Vagina (tissue), 2 donors: Measurements from ENCODE around the gene TTC7B.

Source experiments
- POLR2A ChIP-seq, 2 donors: fragments of 450-650 bp; IDR thresholded peaks; one replicate each; pipeline ENCODE4 v1.6.1; 2017; ENCODE audit warnings: antibody characterized with exemption in 2 of 2, mild to moderate bottlenecking in 2 of 2, moderate library complexity in 2 of 2
- POLR2AphosphoS5 ChIP-seq, 2 donors: sonication (generic); formaldehyde crosslinking; IDR thresholded peaks; one replicate each; pipeline ENCODE4 v1.9.0; 2017; ENCODE audit warnings: antibody characterized with exemption in 2 of 2, mild to moderate bottlenecking in 2 of 2, low read depth in 1 of 2; ENCODE audit not compliant: insufficient read depth in 1 of 2
- TF ChIP-seq, protein P1 (sequence below), 3 experiments: fragments of 450-650 bp in 2 of 3; fragments of 200-600 bp in 1 of 3; sonication (generic) in 1 of 3; IDR thresholded peaks; one replicate each; pipeline ENCODE4 v1.5.1; 2017 to 2019; ENCODE audit warnings: antibody characterized with exemption in 3 of 3, mild to moderate bottlenecking in 2 of 3, moderate library complexity in 2 of 3

DNA sequence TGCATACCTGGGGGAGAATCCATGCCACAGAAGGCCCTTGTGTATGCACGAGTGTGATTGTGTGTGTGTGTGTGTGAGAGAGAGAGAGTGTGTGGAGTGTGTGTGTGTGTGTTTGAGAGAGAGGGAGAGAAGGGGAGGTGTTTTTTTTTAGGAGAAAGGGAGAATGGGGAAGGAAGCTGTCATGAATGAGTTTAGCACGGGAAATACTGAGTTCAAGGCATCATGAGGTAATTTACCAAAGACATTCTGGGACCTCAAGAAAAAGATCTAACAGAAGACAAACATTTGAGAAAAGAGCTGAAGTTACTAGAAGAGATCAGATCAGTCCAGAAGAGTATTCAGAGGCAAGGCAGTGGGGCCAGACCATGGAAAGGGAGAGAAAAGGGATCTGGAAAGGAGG lies 157.1 kb downstream of the TTC7B start:
- TF ChIP-seq, protein P1, sequence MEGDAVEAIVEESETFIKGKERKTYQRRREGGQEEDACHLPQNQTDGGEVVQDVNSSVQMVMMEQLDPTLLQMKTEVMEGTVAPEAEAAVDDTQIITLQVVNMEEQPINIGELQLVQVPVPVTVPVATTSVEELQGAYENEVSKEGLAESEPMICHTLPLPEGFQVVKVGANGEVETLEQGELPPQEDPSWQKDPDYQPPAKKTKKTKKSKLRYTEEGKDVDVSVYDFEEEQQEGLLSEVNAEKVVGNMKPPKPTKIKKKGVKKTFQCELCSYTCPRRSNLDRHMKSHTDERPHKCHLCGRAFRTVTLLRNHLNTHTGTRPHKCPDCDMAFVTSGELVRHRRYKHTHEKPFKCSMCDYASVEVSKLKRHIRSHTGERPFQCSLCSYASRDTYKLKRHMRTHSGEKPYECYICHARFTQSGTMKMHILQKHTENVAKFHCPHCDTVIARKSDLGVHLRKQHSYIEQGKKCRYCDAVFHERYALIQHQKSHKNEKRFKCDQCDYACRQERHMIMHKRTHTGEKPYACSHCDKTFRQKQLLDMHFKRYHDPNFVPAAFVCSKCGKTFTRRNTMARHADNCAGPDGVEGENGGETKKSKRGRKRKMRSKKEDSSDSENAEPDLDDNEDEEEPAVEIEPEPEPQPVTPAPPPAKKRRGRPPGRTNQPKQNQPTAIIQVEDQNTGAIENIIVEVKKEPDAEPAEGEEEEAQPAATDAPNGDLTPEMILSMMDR (IDR thresholded peaks at IDR 0.05) = no peak
- TF ChIP-seq POLR2AphosphoS5 (IDR thresholded peaks at IDR 0.05; ENCODE audit: insufficient read depth in 1 of 2, low read depth in 1 of 2) (no peak), POLR2A (IDR thresholded peaks at IDR 0.05) (no peak)
